Transverse colon (tissue), 4 donors: ENCODE measurements around the gene RSL24D1.

ENCODE experiments used
- EP300 ChIP-seq: sonication (generic); formaldehyde crosslinking; IDR thresholded peaks from one replicate; pipeline ENCODE4 v1.6.1; 2017; ENCODE audit warnings: antibody characterized with exemption, low read depth
- POLR2A ChIP-seq: fragments of 450-650 bp; IDR thresholded peaks from one replicate; pipeline ENCODE4 v1.6.1; 2016; ENCODE audit warnings: antibody characterized with exemption, mild to moderate bottlenecking, moderate library complexity
- POLR2AphosphoS5 ChIP-seq, 3 donors: sonication (generic); formaldehyde crosslinking; IDR thresholded peaks; one replicate each; pipeline ENCODE4 v1.6.1; 2016; ENCODE audit warnings: antibody characterized with exemption in 3 of 3
- TF ChIP-seq, protein P1 (sequence below), 5 experiments: fragments of 200-600 bp in 3 of 5; fragments of 450-650 bp in 2 of 5; sonication (generic) in 3 of 5; IDR thresholded peaks; 1 replicate in 2 of 5; 2 replicates in 3 of 5; pipeline ENCODE4 v1.5.1; 2016 to 2017; ENCODE audit warnings: antibody characterized with exemption in 5 of 5, inconsistent platforms in 3 of 5, mild to moderate bottlenecking in 2 of 5, moderate library complexity in 1 of 5

DNA sequence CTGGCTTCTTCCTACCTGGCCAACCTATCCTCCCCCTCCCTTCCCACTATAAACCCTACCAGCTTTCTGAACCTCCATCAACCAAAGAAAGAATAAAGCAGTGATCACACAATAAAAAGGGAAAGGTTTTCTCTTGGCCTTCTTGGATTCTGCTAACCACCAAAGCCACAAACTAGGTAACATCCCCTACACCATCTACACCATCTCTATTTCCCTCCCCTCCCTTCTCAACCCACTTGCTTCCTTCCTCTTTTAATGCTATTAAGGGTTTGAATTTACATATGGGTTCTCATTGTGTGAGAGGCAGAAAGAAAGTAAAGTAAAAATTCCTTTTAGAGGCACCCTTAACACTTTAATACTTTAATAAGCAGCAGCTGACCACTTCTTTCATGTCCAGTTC, 25.8 kb upstream of the RSL24D1 start:
- TF ChIP-seq, protein P1, sequence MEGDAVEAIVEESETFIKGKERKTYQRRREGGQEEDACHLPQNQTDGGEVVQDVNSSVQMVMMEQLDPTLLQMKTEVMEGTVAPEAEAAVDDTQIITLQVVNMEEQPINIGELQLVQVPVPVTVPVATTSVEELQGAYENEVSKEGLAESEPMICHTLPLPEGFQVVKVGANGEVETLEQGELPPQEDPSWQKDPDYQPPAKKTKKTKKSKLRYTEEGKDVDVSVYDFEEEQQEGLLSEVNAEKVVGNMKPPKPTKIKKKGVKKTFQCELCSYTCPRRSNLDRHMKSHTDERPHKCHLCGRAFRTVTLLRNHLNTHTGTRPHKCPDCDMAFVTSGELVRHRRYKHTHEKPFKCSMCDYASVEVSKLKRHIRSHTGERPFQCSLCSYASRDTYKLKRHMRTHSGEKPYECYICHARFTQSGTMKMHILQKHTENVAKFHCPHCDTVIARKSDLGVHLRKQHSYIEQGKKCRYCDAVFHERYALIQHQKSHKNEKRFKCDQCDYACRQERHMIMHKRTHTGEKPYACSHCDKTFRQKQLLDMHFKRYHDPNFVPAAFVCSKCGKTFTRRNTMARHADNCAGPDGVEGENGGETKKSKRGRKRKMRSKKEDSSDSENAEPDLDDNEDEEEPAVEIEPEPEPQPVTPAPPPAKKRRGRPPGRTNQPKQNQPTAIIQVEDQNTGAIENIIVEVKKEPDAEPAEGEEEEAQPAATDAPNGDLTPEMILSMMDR (IDR thresholded peaks at IDR 0.05): no peak
- TF ChIP-seq EP300 (no peak), POLR2AphosphoS5 (IDR thresholded peaks at IDR 0.05) (no peak), POLR2A (no peak)
